GM19438 (cell line): ENCODE results near the gene HTT.

Source experiments
- ATAC-seq: cut with Tn5 transposase; IDR thresholded peaks from one replicate; pipeline ENCODE4 v1.9.1; 2021; ENCODE audit warnings: low read depth; ENCODE audit not compliant: unreplicated experiment

Gene HTT

DNA sequence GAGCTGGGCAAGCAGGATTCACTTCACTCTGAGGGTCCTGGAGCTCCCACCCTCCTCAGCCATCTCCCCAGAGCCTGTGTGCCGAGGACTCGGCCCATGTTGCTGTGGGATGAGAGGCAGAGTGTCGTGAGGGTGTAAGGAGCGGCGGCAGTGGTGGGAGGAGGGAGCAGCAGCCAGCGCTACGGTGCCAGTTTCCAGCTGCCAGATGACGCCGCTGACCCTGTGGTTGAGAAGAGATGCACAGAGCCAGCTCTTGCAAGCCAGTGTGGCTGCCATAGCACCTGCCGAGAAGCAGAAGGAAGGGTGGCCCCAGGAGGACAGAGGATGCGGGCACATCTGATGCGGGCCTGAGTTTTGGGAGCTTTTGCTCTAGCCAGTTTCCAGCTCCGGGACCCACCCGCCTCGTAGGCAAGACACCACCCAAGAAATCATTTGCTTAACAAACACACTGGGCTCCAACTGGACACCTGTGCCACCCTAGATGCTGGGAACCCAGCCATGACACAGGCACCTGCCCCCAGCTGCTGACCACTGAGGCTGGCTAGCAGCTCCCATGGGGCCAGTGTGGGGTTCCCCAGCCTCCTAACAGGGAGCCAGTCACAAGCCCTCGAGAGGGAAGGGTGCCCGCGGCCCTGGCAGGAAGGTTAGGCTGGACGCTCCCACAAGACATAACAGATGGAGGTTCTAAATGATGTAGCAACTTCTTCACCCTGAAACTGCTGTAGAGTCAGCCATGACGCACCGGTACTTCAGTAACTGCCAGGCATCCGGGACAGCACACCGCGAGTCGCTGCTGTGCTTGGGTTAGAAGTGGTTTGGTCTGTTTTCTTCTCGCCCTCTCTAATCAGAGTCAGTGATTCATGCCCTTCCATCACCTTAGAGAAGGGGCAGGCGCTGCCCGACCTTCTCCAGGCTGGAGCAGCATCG is 183.3 kb downstream of the HTT start:
- ATAC-seq, result no peak

GRCh38 chr4:3261411-3262207 is 187.1 kb downstream of the HTT start:
- ATAC-seq, result no peak

- ATAC-seq, result no peak
Measured at GRCh38 chr4:3262208-3263052, 187.9 kb downstream of the HTT start.

- ATAC-seq, result no peak
Measured at GRCh38 chr4:3263053-3263875, 188.8 kb downstream of the HTT start.

GRCh38 chr4:3263876-3264193 is 189.4 kb downstream of the HTT start:
- ATAC-seq, result no peak

DNA sequence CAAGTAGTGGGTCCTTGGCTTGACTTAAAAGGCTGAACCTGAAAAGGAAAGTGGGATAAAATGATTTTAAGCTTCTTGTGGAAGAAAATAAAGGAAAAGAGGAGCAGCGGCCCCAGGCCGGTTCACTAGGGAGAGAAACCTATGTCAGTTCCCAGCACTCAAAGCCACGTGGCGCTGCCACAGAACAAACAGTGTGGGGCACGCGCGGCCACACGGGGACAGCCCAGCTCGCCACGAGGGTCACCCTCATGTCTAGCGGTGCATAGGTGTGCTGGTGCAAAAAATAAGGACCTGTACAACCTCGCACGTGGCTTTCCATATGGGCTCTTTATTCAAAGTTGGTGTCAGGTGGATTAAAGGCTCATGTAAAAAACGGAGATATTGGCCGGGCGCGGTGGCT is 191.6 kb downstream of the HTT start:
- no peak for ATAC-seq

DNA sequence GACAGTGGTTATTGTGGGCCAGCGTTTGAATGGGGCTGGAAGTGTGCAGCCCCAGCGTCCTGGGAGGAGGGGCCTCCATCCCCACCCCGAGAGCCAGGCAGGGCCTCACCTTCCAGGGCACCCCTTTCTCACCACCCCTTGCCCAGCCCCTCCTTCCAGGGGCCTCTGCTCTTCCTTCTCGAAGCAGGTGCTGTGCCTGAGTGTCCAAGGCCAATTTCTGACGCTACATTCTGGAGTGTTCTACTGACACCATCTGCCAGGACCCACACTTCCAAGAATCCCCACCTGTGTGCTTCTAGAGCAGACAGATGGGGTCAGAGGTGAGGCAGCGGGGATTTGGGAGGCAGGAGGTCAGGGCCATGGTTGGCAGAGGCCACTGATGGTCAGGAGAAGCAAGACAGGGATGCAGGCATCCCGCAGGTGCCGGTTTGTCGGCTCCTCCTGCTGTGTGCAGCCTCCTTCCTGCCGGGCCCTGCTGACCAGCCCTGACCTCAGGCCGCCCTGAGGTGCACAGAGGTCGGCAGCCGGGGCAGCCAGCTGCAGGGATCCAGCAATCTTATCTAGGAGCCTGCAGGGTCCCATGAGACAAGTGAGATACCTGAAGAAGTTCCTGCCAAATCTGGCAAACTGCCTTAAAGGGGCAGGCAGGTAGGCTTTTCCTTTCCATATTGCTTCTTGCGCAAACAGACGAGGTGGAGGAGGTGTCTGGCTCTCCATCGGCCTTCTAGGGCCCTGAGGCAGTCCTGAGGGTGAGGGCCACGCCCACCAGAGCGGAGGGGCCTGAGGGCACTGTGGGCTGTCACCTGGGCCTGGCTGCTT is 193.3 kb downstream of the HTT start:
- ATAC-seq, result no peak

- ATAC-seq, result no peak
Measured at GRCh38 chr4:3268395-3269104, 194.1 kb downstream of the HTT start.

- ATAC-seq, result no peak
Measured at GRCh38 chr4:3269105-3269927, 194.8 kb downstream of the HTT start.

GRCh38 chr4:3269991-3270611 is 195.6 kb downstream of the HTT start:
- no peak for ATAC-seq

- no peak for ATAC-seq
Measured at GRCh38 chr4:3271131-3271530, 196.7 kb downstream of the HTT start.

GRCh38 chr4:3276986-3277385 is 202.5 kb downstream of the HTT start:
- no peak for ATAC-seq

GRCh38 chr4:3280466-3280865 is 206.0 kb downstream of the HTT start:
- ATAC-seq, result no peak

- no peak for ATAC-seq
Measured at GRCh38 chr4:3283483-3283882, 209.0 kb downstream of the HTT start.

GRCh38 chr4:3283916-3284315 is 209.4 kb downstream of the HTT start:
- ATAC-seq, result no peak

- ATAC-seq, result no peak
Measured at GRCh38 chr4:3284734-3285557, 210.5 kb downstream of the HTT start.
